Measurements from ENCODE around the gene HS3ST5. TPM values are rescaled to one million over a fixed set of nuclear protein-coding genes. Genes with fewer than 3 reads are reported as not detected.

HS3ST5 gene
- total RNA-seq, 1 experiment from 2014 or later, result 14.4 TPM

GRCh38 chr6:114108119-114109002, 234.5 kb downstream of the HS3ST5 start:
- H2BK5ac ChIP-seq (ENCODE audit: insufficient read length, low read length), result no peak overlapping the region
- no peak overlapping the region for H2BK15ac ChIP-seq (ENCODE audit: low read depth, low read length)
- peaks cover 2% of the 10 kb centered on the region; the same call in 1 of the 2 replicates for H3K4me1 ChIP-seq (ENCODE audit: insufficient read depth, low read length)
- no peak overlapping the region for H3K4me3 Mint-ChIP-seq
- H2BK120ac ChIP-seq (ENCODE audit: low read depth, low read length, poor library complexity, severe bottlenecking), result no peak overlapping the region
- no peaks in the 10 kb centered on the region for H3K27me3 ChIP-seq (ENCODE audit: insufficient read depth, low read length)
- H3K4ac ChIP-seq (ENCODE audit: low read depth, low read length), result no peak overlapping the region
- no peak overlapping the region for H4K8ac ChIP-seq (replicated peaks; ENCODE audit: insufficient read length, low read depth, low read length)
- H4K91ac ChIP-seq (ENCODE audit: insufficient read length, low read depth, low read length), result no peak overlapping the region
- no peaks in the 10 kb centered on the region for H3K79me2 ChIP-seq (ENCODE audit: insufficient read depth, low read length)
- DNase-seq, result peak; percentile 80
- no peak overlapping the region for H2AK5ac ChIP-seq (ENCODE audit: insufficient read length, low read length)
- H3K4me1 Mint-ChIP-seq, result peaks cover 8 to 10% of the 10 kb centered on the region in 2 experiments; a peak in 3 of 4 replicates
- H2BK20ac ChIP-seq (ENCODE audit: low read depth, low read length, poor library complexity, severe bottlenecking), result no peak overlapping the region
- TF ChIP-seq, protein P1, sequence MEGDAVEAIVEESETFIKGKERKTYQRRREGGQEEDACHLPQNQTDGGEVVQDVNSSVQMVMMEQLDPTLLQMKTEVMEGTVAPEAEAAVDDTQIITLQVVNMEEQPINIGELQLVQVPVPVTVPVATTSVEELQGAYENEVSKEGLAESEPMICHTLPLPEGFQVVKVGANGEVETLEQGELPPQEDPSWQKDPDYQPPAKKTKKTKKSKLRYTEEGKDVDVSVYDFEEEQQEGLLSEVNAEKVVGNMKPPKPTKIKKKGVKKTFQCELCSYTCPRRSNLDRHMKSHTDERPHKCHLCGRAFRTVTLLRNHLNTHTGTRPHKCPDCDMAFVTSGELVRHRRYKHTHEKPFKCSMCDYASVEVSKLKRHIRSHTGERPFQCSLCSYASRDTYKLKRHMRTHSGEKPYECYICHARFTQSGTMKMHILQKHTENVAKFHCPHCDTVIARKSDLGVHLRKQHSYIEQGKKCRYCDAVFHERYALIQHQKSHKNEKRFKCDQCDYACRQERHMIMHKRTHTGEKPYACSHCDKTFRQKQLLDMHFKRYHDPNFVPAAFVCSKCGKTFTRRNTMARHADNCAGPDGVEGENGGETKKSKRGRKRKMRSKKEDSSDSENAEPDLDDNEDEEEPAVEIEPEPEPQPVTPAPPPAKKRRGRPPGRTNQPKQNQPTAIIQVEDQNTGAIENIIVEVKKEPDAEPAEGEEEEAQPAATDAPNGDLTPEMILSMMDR (conservative IDR thresholded peaks at IDR 0.05), result peak; percentile 78
- H3K27me3 Mint-ChIP-seq (ENCODE audit: low read depth), result no peaks in the 10 kb centered on the region
- H3K9ac ChIP-seq (ENCODE audit: extremely low read depth, insufficient read length, low read length), result no peak overlapping the region
- no peak overlapping the region for H3K56ac ChIP-seq (ENCODE audit: insufficient read length, low read depth, low read length)
- no peak overlapping the region for H3K18ac ChIP-seq (ENCODE audit: insufficient read length, low read depth, low read length)
- peaks cover 0 to 3% (median 0%) of the 10 kb centered on the region in 3 experiments; a peak in 2 of 7 replicates for H3K36me3 Mint-ChIP-seq (ENCODE audit: insufficient read depth in 1 of 3, low read depth in 3 of 3)
- no peaks in the 10 kb centered on the region for H3K79me1 ChIP-seq (ENCODE audit: insufficient read depth, low read depth, low read length, poor library complexity, severe bottlenecking)
- H3K23ac ChIP-seq (ENCODE audit: insufficient read length, low read depth, low read length), result no peak overlapping the region
- no peak overlapping the region for H2BK12ac ChIP-seq (ENCODE audit: insufficient read length, low read depth, low read length)
- H3K9me3 ChIP-seq (ENCODE audit: control insufficient read depth, low read depth, low read length), result no peaks in the 10 kb centered on the region
- no peak overlapping the region for H3K27ac ChIP-seq (ENCODE audit: insufficient read length, low read depth, low read length)
- H3K27ac Mint-ChIP-seq, result no peak overlapping the region
- no peak overlapping the region for H3T11ph ChIP-seq (ENCODE audit: low read length)
- no peaks in the 10 kb centered on the region for H3K9me3 Mint-ChIP-seq
- no peak overlapping the region for H4K5ac ChIP-seq (ENCODE audit: insufficient read length, low read depth, low read length)
- no peak overlapping the region for H2AFZ ChIP-seq (ENCODE audit: low read length)
- WGBS (ENCODE audit: extremely low coverage, insufficient read length, low lambda C conversion rate), result no CpG with 5 or more reads among the region's 11 CpGs
- no peak overlapping the region for H3K14ac ChIP-seq (ENCODE audit: insufficient read depth, low read length)
- no peaks in the 10 kb centered on the region for H4K20me1 ChIP-seq (ENCODE audit: control insufficient read depth, insufficient read depth, insufficient read length)
- H3K23me2 ChIP-seq (ENCODE audit: insufficient read length, low read depth, low read length, poor library complexity, severe bottlenecking), result no peaks in the 10 kb centered on the region
- no peak overlapping the region for H3K4me2 ChIP-seq (ENCODE audit: insufficient read depth, insufficient read length, low read length)
